Measurements from ENCODE around the gene KIAA0232. TPM values are rescaled to one million over a fixed set of nuclear protein-coding genes. Genes with fewer than 3 reads are reported as not detected.

The KIAA0232 gene
- total RNA-seq, 1 donor from 2014 or later = 27.2 TPM

GRCh38 chr4:6781113-6781512 is 1.4 kb upstream of the KIAA0232 start:
- Mint-ChIP-seq H3K4me1 (ENCODE audit: unreplicated experiment) (peaks cover 20% of the 10 kb centered on the region), H3K36me3 (ENCODE audit: low read depth, unreplicated experiment) (peaks cover 3% of the 10 kb centered on the region), H3K27ac (ENCODE audit: unreplicated experiment) (peak overlapping the region; percentile 43), H3K4me3 (ENCODE audit: unreplicated experiment) (peak overlapping the region; percentile 89), H3K9me3 (ENCODE audit: unreplicated experiment) (no peaks in the 10 kb centered on the region), H3K27me3 (ENCODE audit: unreplicated experiment) (peaks cover 11% of the 10 kb centered on the region)
- no peak for TF ChIP-seq CTCF (IDR thresholded peaks at IDR 0.05; ENCODE audit: unreplicated experiment)
- DNase-seq (ENCODE audit: low spot score) = no peak

- no peak for TF ChIP-seq CTCF (IDR thresholded peaks at IDR 0.05; ENCODE audit: unreplicated experiment)
- Mint-ChIP-seq H3K9me3 (ENCODE audit: unreplicated experiment) (no peaks in the 10 kb centered on the region), H3K4me3 (ENCODE audit: unreplicated experiment) (peak overlapping the region; percentile 89), H3K36me3 (ENCODE audit: low read depth, unreplicated experiment) (peaks cover 3% of the 10 kb centered on the region), H3K27ac (ENCODE audit: unreplicated experiment) (peak overlapping the region; percentile 78), H3K4me1 (ENCODE audit: unreplicated experiment) (peaks cover 20% of the 10 kb centered on the region), H3K27me3 (ENCODE audit: unreplicated experiment) (peaks cover 11% of the 10 kb centered on the region)
- no peak for DNase-seq (ENCODE audit: low spot score)
Observed at GRCh38 chr4:6781561-6781960, 966 bp upstream of the KIAA0232 start.

GRCh38 chr4:6782846-6783110 is 251 bp downstream of the KIAA0232 start:
- peaks cover 14% of the 10 kb centered on the region for H3K4me1 Mint-ChIP-seq (ENCODE audit: unreplicated experiment)
- no peak overlapping the region for H3K4me3 Mint-ChIP-seq (ENCODE audit: unreplicated experiment)

GRCh38 chr4:6783111-6783981 is 819 bp downstream of the KIAA0232 start:
- H3K27ac Mint-ChIP-seq (ENCODE audit: unreplicated experiment) = peak overlapping the region; percentile 91
- peak; percentile 91 for DNase-seq (ENCODE audit: low spot score)
- peak overlapping the region; percentile 92 for H3K4me3 Mint-ChIP-seq (ENCODE audit: unreplicated experiment)
- H3K9me3 Mint-ChIP-seq (ENCODE audit: unreplicated experiment) = no peaks in the 10 kb centered on the region
- peaks cover 13% of the 10 kb centered on the region for H3K27me3 Mint-ChIP-seq (ENCODE audit: unreplicated experiment)
- H3K4me1 Mint-ChIP-seq (ENCODE audit: unreplicated experiment) = peaks cover 12% of the 10 kb centered on the region
- H3K36me3 Mint-ChIP-seq (ENCODE audit: low read depth, unreplicated experiment) = peaks cover 6% of the 10 kb centered on the region
- no peak for TF ChIP-seq CTCF (IDR thresholded peaks at IDR 0.05; ENCODE audit: unreplicated experiment)

More at GRCh38 chr4:6782846-6783110, 251 bp downstream of the KIAA0232 start:
- Mint-ChIP-seq H3K9me3 (ENCODE audit: unreplicated experiment) (no peaks in the 10 kb centered on the region), H3K27me3 (ENCODE audit: unreplicated experiment) (peaks cover 13% of the 10 kb centered on the region), H3K27ac (ENCODE audit: unreplicated experiment) (no peak overlapping the region), H3K36me3 (ENCODE audit: low read depth, unreplicated experiment) (peaks cover 3% of the 10 kb centered on the region)
- no peak for TF ChIP-seq CTCF (IDR thresholded peaks at IDR 0.05; ENCODE audit: unreplicated experiment)
- DNase-seq (ENCODE audit: low spot score) = no peak

GRCh38 chr4:6785572-6785925 is 3.0 kb downstream of the KIAA0232 start:
- TF ChIP-seq CTCF (IDR thresholded peaks at IDR 0.05; ENCODE audit: unreplicated experiment) = no peak
- peaks cover 9% of the 10 kb centered on the region for H3K36me3 Mint-ChIP-seq (ENCODE audit: low read depth, unreplicated experiment)
- no peak overlapping the region for H3K4me3 Mint-ChIP-seq (ENCODE audit: unreplicated experiment)
- H3K27ac Mint-ChIP-seq (ENCODE audit: unreplicated experiment) = no peak overlapping the region
- peaks cover 13% of the 10 kb centered on the region for H3K27me3 Mint-ChIP-seq (ENCODE audit: unreplicated experiment)
- H3K4me1 Mint-ChIP-seq (ENCODE audit: unreplicated experiment) = peaks cover 12% of the 10 kb centered on the region
- H3K9me3 Mint-ChIP-seq (ENCODE audit: unreplicated experiment) = no peaks in the 10 kb centered on the region
- no peak for DNase-seq (ENCODE audit: low spot score)

Measured in endothelial cell (in vitro differentiated cells).